ENCODE data around the gene VRK3. TPM values are rescaled to one million over a fixed set of nuclear protein-coding genes. Genes with fewer than 3 reads are reported as not detected.
A peak's percentile ranks its signal among the peaks of the same experiment; 100 is the strongest.

Gene VRK3
- total RNA-seq, 1 experiment from 2014 or later = 33.4 TPM

- peak; percentile 100 for TF ChIP-seq ESRRA (CRISPR knock-in tag; IDR thresholded peaks at IDR 0.05; ENCODE audit: borderline replicate concordance)
- peak; percentile 100 for TF ChIP-seq ELF4 (CRISPR knock-in tag; IDR thresholded peaks at IDR 0.05; ENCODE audit: low read depth)
- TF ChIP-seq ZBTB21 (CRISPR knock-in tag; IDR thresholded peaks at IDR 0.05; ENCODE audit: borderline replicate concordance) = peak; percentile 99
- peak; percentile 100 for TF ChIP-seq AFF4 (CRISPR knock-in tag; IDR thresholded peaks at IDR 0.05; ENCODE audit: borderline replicate concordance)
- TF ChIP-seq, protein P1, sequence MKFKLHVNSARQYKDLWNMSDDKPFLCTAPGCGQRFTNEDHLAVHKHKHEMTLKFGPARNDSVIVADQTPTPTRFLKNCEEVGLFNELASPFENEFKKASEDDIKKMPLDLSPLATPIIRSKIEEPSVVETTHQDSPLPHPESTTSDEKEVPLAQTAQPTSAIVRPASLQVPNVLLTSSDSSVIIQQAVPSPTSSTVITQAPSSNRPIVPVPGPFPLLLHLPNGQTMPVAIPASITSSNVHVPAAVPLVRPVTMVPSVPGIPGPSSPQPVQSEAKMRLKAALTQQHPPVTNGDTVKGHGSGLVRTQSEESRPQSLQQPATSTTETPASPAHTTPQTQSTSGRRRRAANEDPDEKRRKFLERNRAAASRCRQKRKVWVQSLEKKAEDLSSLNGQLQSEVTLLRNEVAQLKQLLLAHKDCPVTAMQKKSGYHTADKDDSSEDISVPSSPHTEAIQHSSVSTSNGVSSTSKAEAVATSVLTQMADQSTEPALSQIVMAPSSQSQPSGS (CRISPR knock-in tag; IDR thresholded peaks at IDR 0.05; ENCODE audit: borderline replicate concordance, low read depth) = peak; percentile 100
- peak; percentile 98 for TF ChIP-seq EMX1 (CRISPR knock-in tag; IDR thresholded peaks at IDR 0.05)
- no peak for TF ChIP-seq JAZF1 (CRISPR knock-in tag; IDR thresholded peaks at IDR 0.05)
- TF ChIP-seq IRF1 (CRISPR knock-in tag; IDR thresholded peaks at IDR 0.05) = peak; percentile 100
- peak; percentile 100 for TF ChIP-seq MYBL2 (CRISPR knock-in tag; IDR thresholded peaks at IDR 0.05)
- TF ChIP-seq, protein P2, sequence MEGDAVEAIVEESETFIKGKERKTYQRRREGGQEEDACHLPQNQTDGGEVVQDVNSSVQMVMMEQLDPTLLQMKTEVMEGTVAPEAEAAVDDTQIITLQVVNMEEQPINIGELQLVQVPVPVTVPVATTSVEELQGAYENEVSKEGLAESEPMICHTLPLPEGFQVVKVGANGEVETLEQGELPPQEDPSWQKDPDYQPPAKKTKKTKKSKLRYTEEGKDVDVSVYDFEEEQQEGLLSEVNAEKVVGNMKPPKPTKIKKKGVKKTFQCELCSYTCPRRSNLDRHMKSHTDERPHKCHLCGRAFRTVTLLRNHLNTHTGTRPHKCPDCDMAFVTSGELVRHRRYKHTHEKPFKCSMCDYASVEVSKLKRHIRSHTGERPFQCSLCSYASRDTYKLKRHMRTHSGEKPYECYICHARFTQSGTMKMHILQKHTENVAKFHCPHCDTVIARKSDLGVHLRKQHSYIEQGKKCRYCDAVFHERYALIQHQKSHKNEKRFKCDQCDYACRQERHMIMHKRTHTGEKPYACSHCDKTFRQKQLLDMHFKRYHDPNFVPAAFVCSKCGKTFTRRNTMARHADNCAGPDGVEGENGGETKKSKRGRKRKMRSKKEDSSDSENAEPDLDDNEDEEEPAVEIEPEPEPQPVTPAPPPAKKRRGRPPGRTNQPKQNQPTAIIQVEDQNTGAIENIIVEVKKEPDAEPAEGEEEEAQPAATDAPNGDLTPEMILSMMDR (IDR thresholded peaks at IDR 0.05) = no peak
- TF ChIP-seq TCF7 (CRISPR knock-in tag; IDR thresholded peaks at IDR 0.05; ENCODE audit: low read depth) = peak; percentile 100
- TF ChIP-seq, protein P3, sequence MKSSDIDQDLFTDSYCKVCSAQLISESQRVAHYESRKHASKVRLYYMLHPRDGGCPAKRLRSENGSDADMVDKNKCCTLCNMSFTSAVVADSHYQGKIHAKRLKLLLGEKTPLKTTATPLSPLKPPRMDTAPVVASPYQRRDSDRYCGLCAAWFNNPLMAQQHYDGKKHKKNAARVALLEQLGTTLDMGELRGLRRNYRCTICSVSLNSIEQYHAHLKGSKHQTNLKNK (CRISPR knock-in tag; IDR thresholded peaks at IDR 0.05) = 0 out of 2 replicates have a peak, but pooled peaks have one; percentile 63
- peak; percentile 100 for TF ChIP-seq ATF3 (CRISPR knock-in tag; conservative IDR thresholded peaks at IDR 0.05)
- TF ChIP-seq RELA (CRISPR knock-in tag; IDR thresholded peaks at IDR 0.05; ENCODE audit: borderline replicate concordance) = peak; percentile 100
- TF ChIP-seq NFYB (CRISPR knock-in tag; conservative IDR thresholded peaks at IDR 0.05; ENCODE audit: low read depth) = peak; percentile 93
- TF ChIP-seq NR2C2 (CRISPR knock-in tag; IDR thresholded peaks at IDR 0.05) = peak; percentile 99
- TF ChIP-seq SOX15 (CRISPR knock-in tag; IDR thresholded peaks at IDR 0.05) = no peak
- TF ChIP-seq TP53 (CRISPR knock-in tag; IDR thresholded peaks at IDR 0.05) = peak; percentile 100
- TF ChIP-seq, protein P4, sequence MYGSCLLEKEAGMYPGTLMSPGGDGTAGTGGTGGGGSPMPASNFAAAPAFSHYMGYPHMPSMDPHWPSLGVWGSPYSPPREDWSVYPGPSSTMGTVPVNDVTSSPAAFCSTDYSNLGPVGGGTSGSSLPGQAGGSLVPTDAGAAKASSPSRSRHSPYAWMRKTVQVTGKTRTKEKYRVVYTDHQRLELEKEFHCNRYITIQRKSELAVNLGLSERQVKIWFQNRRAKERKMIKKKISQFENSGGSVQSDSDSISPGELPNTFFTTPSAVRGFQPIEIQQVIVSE (CRISPR knock-in tag; IDR thresholded peaks at IDR 0.05; ENCODE audit: borderline replicate concordance) = peak; percentile 89; the same call in 1 of the 2 replicates
- TF ChIP-seq, protein P5, sequence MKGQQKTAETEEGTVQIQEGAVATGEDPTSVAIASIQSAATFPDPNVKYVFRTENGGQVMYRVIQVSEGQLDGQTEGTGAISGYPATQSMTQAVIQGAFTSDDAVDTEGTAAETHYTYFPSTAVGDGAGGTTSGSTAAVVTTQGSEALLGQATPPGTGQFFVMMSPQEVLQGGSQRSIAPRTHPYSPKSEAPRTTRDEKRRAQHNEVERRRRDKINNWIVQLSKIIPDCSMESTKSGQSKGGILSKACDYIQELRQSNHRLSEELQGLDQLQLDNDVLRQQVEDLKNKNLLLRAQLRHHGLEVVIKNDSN (CRISPR knock-in tag; IDR thresholded peaks at IDR 0.05) = peak; percentile 98
- peak; percentile 100 for TF ChIP-seq CREB1 (CRISPR knock-in tag; IDR thresholded peaks at IDR 0.05)
- TF ChIP-seq SMAD3 (CRISPR knock-in tag; IDR thresholded peaks at IDR 0.05; ENCODE audit: borderline replicate concordance) = peak; percentile 100
- TF ChIP-seq, protein P6, sequence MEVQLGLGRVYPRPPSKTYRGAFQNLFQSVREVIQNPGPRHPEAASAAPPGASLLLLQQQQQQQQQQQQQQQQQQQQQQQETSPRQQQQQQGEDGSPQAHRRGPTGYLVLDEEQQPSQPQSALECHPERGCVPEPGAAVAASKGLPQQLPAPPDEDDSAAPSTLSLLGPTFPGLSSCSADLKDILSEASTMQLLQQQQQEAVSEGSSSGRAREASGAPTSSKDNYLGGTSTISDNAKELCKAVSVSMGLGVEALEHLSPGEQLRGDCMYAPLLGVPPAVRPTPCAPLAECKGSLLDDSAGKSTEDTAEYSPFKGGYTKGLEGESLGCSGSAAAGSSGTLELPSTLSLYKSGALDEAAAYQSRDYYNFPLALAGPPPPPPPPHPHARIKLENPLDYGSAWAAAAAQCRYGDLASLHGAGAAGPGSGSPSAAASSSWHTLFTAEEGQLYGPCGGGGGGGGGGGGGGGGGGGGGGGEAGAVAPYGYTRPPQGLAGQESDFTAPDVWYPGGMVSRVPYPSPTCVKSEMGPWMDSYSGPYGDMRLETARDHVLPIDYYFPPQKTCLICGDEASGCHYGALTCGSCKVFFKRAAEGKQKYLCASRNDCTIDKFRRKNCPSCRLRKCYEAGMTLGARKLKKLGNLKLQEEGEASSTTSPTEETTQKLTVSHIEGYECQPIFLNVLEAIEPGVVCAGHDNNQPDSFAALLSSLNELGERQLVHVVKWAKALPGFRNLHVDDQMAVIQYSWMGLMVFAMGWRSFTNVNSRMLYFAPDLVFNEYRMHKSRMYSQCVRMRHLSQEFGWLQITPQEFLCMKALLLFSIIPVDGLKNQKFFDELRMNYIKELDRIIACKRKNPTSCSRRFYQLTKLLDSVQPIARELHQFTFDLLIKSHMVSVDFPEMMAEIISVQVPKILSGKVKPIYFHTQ (CRISPR knock-in tag; IDR thresholded peaks at IDR 0.05) = peak; percentile 97
- peak; percentile 100 for TF ChIP-seq PREB (CRISPR knock-in tag; IDR thresholded peaks at IDR 0.05; ENCODE audit: borderline replicate concordance)
Observed at GRCh38 chr19:49987159-49987698, 37.9 kb downstream of the VRK3 start (continued).

Measured in WTC11 (cell line).